HG03520 (cell line): ENCODE results near the gene HAUS3.
"Not testable (repeated sequence)": the region's sequence is repeated elsewhere in the genome, so short reads cannot be mapped to it uniquely, and the experiment has no call there.

Source experiments
- ATAC-seq: cut with Tn5 transposase; IDR thresholded peaks from one replicate; pipeline ENCODE4 v1.9.1; 2021; ENCODE audit warnings: mild to moderate bottlenecking, moderate library complexity; ENCODE audit not compliant: unreplicated experiment

The HAUS3 gene

DNA sequence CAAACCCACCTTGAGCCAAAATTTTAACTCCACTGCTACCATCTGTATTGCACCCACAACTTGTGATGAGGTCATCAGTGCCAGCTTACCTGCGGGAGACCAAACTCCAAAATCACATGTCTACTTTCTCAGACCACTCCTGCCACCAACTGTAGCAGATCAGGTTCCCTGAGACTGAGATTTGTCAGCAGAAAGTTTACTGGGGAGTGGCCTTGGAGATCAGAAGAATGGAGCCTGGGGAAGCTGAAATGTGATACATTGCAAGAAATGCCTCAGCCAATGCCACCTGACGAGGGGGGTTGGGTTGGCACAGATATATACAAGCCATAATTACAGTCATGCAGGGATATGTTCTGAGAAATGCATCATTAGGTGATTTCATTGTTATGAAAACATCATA is 19.1 kb downstream of the HAUS3 start:
- ATAC-seq, result no peak

DNA sequence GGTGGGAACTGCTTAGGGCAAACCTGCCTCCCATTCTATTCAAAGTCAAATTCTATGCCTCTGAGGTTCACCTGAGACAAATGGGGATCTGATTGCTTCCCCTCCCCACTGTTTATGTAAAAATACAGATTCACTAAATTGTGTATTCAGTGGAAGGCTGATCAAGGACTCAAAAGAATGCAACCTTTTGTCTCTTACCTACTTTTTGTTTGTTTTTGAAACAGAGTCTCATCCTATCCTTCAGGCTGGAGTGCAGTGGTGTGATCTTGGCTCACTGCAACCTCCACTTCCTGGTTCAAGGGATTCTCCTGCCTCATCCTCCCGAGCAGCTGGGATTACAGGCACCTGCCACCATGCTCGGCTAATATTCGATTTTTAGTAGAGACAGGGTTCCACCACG is 20.5 kb downstream of the HAUS3 start:
- ATAC-seq, result not testable (repeated sequence)

DNA sequence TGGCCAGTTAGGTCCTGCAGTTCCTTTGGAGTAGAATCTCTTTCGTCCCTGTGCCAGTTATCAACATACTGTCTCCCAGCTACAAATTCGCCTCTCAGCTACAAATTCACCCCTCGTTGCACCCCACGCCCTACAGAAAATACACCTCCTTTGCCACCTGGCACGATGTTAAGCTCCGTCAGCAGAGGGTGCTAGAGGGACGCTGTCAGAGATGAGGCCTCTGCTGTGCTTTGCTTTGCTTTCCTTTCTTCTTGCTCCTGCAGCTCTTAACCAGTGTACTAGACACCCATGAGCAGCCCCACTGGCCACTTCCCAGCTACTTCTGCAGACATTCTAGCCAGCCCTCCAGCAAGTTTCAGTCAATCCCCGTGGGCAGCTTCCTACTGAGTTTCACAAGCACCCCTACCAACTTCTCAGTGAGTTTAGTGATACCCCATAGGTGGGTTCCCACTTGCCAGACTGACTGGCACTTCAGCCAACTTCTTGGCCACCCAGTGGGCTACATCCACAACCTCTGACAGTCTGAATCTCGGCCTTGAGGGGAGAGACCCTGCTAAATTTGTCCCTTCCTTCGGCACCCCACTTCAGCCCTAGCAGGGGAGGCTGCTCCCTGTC is 21.8 kb downstream of the HAUS3 start:
- ATAC-seq, result no peak

DNA sequence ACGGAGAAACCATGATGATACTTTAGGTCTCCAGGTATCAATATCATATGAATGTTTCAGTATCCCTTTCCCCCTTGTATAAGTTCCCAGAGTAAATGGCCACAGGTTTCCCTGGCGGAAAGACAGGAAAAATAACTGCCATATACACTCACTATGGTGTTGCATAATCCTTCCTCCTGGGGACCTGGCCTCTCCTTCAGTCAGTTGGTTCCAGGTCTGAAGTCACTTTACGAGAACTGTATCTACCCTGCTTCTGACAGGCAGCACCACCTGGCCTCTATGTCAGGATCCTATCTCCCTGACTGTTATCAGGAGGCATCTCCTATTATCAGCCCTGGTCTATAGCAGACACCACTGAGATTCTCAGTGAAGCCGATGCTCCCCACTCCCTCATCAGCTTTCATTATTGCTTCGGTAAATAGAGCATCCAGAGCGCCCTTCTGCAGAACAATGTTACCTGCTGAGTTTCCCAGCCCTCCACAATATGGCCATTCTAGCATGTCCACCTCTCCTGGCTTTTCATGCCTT is 22.6 kb downstream of the HAUS3 start:
- ATAC-seq, result no peak

DNA sequence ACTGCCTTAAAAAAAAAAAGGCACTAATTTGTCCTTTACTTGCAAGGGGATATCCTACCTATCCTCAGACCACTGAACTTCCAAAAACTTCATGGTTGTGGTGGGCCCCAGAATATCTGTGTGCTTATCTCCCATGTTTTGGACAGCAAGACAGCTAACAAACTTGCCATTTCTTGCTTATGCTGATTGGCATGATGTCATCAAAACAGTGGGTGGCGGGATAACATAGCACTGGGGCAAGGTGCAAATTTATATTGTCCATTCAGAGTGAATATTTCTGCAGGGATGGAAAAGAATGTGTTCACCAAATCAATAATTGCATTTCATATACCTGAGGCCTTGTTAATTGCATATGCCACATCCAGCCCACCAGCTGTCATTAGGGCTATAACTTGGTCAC is 23.5 kb downstream of the HAUS3 start:
- ATAC-seq, result no peak

DNA sequence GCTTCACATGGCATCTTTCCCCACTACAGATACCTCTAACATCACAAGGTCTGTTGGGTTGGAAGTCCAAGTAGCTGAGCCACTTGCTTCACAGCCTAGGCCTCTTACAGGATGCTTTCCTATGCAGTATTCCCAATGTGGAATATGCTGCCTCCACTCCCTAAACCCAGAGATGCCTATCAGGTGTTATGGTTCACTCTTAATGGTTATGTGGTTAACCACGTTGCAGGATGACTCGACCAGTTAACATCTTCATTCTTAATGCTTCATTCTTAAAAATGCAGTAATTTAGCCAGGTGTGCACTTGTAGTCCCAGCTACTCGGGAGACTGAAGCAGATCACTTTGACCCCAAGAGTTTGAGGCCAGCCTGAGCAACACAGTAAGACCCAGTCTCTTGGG is 24.2 kb downstream of the HAUS3 start:
- no peak for ATAC-seq

DNA sequence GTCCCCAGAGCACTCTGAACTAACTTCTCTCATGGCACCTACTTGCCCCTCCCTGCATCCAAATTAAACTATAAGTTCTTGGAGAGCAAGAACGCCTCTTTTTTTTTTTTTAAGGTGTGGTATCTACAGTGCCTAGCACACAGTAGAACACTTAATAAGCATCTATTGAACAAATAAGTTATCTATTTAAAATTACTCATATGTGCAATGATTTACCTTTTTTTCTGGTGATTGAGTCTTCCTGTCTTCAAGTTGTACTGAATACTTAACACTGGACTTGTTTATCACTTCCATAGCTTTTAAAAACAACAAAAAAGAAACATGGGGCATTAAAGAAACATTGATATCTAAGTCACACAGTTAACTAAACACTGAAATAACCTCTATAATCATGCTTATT is 29.1 kb downstream of the HAUS3 start:
- no peak for ATAC-seq

DNA sequence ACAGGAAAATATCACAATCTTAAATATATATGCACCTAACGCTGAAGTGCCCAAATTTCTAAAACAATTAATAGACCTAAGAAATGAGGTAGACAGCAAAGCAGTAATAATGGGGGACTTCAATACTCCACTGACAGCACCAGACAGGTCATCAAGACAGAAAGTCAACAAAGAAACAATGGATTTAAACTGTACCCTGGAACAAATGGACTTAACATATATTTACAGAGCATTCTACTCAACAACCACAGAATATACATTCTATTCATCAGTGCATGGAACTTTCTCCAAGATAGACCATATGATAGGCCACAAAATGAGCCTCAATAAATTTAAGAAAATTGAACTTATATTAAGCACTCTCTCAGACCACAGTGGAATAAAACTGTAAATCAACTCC is 39.1 kb downstream of the HAUS3 start:
- not testable (repeated sequence) for ATAC-seq

DNA sequence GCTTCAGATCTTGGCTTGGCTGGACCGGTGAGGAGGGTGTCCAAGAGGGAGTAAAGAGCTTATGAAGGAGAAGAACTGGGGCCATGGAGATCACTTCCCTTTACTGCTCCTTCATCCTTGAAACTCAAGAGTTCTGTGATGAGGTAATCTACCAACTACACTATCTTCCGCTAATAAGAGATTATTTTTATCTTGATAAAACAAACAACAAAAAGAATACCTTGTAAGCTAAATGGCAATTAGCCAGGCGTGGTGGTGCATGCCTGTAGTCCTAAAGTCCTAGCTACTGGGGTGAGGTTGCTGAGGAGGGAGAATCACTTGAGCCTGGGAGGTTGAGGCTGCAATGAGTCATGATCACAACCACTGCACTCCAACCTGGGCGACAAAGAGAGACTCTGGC is 47.4 kb downstream of the HAUS3 start:
- no peak for ATAC-seq

DNA sequence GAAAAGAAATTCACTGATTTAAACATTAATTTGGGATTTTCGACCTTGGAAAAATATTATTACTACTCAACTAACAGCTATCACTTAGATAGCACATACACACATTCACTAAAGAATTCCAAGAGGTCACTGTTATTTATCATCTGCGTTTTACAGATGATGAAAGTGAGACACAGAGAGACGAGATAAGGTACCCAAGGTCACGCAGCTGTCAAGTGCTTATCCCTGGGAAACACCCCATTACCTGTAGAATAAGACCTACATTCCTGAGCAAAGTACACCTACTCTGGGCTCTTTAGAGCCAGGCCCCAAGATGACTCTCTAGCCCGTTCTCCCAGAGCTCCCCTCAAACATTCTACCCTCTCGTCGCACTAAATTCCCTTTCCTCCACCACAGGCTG is 48.6 kb downstream of the HAUS3 start:
- no peak for ATAC-seq

DNA sequence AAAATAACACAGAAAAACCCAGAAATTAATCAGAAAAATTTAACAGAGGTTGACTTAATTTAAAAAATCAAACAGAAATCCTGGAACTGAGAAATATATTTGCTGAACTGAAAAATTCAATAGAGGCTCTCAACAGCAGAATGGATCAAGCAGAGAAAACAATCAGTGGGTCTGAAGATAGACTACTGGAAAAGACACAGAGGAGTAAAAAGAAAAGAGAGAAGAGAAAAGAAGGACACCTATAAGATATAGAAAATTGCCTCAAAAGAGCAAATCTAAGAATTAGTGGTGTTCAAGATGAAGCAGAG is 55.1 kb downstream of the HAUS3 start:
- ATAC-seq, result no peak

DNA sequence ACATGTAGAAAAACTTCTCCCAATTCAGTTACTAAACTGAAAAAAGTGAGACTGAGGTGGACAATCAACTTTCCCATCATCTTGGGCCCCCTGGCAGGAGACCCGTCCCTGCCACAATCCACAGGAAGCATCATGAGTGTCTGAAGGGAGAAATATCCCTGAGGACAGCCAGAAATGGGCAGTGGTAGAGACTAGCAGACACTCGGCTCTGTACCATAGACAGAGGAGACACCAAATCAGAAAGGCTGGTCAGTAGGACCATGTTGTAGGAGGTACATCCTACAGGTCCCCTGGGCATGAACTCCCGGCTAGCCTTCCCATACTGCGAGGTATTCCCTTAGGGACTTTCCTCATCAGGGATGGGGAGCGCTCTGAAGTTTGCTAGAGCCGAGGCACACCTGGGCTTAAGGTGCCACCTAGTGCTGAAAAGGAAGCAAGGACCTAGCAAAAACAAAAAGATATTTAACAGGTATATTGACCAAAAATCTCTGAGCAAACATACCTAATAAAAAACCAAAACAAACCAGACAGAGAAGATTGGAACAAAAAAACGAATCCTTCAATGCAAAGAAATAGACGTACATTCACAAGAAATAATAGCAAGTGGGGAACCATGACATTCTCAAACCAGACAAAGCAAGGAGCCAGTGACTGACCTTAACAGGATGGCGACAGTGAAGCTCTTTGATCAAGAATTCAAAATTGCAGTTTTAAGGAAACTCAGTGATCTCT is 55.6 kb downstream of the HAUS3 start:
- ATAC-seq, result no peak

DNA sequence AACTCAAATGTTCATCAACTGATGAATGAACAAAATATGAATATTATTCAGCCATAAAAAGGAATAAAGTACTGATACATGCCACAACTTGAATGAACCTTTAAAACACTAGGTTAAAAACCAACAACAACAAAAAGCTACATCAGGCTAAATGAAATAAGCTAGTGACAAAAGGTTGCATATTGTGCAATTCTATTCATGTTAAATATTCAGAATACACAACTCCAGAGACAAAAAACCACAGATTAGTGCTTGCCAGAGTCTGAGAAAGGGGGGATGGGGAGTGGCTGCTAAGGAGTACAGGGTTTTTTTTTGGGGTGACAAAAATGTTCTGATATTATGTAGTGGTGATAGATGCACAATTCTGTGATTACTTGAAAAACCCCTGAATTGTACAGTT is 58.5 kb downstream of the HAUS3 start:
- no peak for ATAC-seq

DNA sequence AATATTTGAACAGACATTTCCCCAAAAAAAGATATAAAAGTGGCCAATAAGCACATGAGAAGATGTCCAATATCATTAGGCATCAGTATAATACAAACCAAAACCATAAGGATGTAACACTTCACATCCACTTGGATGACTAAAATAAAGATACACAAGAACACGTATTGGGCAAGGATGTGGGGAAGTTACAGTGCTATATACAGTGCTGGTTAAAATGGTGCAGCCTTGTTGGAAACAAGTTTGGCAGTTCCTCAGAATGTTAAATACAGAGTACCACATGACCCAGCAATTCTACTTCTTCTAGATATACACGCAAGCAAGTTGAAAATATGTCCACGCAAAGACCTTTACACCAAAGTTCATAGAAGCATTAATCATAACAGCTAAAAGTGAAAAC is 58.9 kb downstream of the HAUS3 start:
- ATAC-seq, result no peak

DNA sequence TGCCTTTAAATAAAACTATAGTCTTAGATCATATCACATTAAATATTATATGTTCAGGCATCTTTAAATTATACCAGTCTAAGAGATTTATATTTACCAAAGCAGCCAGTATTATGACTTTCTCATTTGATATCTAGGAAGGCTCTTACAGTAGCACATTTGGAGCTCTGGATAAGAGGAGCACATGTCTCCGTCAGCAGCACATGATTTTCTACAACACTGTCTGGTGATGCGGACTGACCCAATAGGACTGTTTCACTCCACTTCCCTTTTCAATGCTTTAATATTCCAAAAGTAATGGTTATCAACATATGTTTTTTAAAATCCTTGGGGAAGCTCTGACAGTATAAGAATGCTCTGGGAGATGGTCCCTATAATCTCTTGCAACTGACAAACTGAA is 61.5 kb downstream of the HAUS3 start:
- no peak for ATAC-seq

DNA sequence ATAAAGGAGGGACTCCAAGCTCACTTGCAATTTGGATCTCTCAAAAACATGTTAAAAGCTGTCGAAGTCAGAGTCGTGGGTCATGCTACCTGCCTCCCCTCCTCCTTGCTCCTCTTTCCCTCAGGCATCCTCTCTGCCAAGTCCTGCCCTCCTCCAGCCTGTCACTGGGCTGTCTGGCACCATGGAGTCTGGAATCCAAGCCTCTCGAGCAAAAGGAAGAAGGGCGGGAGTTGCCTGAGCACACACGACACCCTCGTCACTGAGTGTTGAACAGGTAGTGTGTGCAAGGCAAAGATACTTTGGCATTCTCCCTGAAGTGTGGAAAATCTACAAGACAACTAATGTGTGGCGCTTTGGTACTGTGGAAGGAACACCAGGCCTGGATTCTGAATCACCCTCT is 62.2 kb downstream of the HAUS3 start:
- no peak for ATAC-seq

DNA sequence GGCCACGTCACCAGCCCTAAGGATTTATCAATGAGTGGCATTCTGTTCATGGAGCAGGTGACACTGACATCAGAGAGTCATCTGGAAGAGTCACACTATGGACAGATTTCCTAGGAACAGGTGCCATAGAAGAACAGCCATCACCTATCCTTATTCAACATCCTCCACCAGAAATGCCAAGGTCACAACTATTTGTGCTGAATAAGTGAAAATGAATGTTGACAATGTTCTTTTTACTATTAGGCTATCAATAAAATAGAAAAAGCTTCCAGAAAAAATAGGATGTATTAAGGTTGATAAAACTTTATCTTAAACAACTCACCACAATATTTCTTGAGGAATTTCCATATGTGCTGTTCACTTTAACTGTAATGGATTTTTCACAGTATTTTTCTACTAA is 62.9 kb downstream of the HAUS3 start:
- no peak for ATAC-seq
